GM23338 (cell line): Measurements from ENCODE around the gene HCK. TPM values are rescaled to one million over a fixed set of nuclear protein-coding genes. Genes with fewer than 3 reads are reported as not detected.

Experiments used
- EZH2phosphoT487 ChIP-seq: fragments of 200-600 bp; sonication (generic); IDR thresholded peaks from one replicate; pipeline ENCODE4 v1.8.1; 2018; ENCODE audit warnings: antibody characterized with exemption; ENCODE audit not compliant: unreplicated experiment
- NANOG ChIP-seq: IDR thresholded peaks from 2 replicates; pipeline ENCODE4 v1.6.1; 2016; ENCODE audit warnings: antibody characterized with exemption, borderline replicate concordance
- polyA plus RNA-seq: library from polyadenylated mRNA; unstranded; fragments of >200 nt; fragmentation: Nextera tagmentation; extraction: Ambion mirVana; gene quantifications from 2 replicates; pipeline ENCODE4 v1.2.1, GENCODE V29; 2016
- total RNA-seq: library from RNA; depleted of rRNA; stranded (reverse); fragments of >200 nt; shearing (Covaris generic); gene quantifications from 2 replicates; pipeline ENCODE4 v1.2.3, GENCODE V29; 2014
- TF ChIP-seq, protein P1 (sequence below): fragments of 250-450 bp; sonication (Bioruptor Pico); IDR thresholded peaks from 2 replicates; pipeline ENCODE4 v1.5.0; 2020; ENCODE audit warnings: mild to moderate bottlenecking, moderate library complexity
- TF ChIP-seq, protein P2 (sequence below): IDR thresholded peaks from one replicate; pipeline ENCODE4 v1.6.1; 2018; ENCODE audit warnings: antibody characterized with exemption; ENCODE audit not compliant: unreplicated experiment

The HCK gene
- total and polyA plus RNA-seq, 2 experiments from 2014 or later, result 0.97 TPM; not detected in 1

DNA sequence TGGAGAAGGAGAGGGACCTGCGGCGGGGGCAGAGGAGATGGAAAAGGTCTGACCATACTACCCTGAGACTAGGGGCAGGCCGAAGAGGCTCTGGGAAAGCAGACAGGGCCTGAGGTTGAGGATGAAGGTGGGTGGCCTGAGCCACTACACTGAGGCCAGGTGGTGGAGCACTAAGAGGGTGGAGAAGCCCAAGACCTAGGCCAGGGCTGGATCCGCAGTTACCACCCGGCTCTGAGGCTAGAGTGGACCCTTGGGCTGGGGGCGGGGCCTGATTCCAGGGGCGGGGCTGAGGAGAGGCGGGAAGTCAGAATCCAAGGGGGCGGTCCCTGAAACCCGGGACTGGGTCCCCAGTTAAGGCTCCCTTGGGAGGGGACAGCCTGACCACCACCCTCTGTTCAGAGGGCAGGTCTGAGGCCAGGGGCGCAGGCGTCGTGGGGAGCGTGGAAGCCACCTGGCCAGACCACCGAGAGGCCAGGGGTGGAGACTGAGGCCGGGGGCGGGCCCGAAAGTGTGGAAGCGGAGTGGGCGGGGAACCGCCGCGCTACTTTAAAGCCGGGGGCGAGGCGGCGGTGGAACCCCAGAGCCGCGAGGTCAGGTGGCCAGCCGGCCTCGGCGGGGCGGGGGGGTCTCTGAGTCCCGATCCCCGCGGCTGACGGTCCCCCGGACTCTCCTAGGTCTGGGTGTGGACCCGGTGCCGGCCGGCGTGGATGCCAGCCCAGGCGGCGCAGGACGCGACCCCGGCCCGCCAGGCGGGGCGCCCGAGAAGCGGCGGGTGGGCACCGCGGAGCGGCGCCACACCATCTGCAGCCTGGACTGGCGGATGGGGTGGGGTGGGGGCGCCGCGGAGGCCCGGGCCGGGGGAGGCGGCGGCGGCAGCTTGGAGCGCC lies 33.5 kb upstream of the HCK start (continued):
- TF ChIP-seq, protein P1, sequence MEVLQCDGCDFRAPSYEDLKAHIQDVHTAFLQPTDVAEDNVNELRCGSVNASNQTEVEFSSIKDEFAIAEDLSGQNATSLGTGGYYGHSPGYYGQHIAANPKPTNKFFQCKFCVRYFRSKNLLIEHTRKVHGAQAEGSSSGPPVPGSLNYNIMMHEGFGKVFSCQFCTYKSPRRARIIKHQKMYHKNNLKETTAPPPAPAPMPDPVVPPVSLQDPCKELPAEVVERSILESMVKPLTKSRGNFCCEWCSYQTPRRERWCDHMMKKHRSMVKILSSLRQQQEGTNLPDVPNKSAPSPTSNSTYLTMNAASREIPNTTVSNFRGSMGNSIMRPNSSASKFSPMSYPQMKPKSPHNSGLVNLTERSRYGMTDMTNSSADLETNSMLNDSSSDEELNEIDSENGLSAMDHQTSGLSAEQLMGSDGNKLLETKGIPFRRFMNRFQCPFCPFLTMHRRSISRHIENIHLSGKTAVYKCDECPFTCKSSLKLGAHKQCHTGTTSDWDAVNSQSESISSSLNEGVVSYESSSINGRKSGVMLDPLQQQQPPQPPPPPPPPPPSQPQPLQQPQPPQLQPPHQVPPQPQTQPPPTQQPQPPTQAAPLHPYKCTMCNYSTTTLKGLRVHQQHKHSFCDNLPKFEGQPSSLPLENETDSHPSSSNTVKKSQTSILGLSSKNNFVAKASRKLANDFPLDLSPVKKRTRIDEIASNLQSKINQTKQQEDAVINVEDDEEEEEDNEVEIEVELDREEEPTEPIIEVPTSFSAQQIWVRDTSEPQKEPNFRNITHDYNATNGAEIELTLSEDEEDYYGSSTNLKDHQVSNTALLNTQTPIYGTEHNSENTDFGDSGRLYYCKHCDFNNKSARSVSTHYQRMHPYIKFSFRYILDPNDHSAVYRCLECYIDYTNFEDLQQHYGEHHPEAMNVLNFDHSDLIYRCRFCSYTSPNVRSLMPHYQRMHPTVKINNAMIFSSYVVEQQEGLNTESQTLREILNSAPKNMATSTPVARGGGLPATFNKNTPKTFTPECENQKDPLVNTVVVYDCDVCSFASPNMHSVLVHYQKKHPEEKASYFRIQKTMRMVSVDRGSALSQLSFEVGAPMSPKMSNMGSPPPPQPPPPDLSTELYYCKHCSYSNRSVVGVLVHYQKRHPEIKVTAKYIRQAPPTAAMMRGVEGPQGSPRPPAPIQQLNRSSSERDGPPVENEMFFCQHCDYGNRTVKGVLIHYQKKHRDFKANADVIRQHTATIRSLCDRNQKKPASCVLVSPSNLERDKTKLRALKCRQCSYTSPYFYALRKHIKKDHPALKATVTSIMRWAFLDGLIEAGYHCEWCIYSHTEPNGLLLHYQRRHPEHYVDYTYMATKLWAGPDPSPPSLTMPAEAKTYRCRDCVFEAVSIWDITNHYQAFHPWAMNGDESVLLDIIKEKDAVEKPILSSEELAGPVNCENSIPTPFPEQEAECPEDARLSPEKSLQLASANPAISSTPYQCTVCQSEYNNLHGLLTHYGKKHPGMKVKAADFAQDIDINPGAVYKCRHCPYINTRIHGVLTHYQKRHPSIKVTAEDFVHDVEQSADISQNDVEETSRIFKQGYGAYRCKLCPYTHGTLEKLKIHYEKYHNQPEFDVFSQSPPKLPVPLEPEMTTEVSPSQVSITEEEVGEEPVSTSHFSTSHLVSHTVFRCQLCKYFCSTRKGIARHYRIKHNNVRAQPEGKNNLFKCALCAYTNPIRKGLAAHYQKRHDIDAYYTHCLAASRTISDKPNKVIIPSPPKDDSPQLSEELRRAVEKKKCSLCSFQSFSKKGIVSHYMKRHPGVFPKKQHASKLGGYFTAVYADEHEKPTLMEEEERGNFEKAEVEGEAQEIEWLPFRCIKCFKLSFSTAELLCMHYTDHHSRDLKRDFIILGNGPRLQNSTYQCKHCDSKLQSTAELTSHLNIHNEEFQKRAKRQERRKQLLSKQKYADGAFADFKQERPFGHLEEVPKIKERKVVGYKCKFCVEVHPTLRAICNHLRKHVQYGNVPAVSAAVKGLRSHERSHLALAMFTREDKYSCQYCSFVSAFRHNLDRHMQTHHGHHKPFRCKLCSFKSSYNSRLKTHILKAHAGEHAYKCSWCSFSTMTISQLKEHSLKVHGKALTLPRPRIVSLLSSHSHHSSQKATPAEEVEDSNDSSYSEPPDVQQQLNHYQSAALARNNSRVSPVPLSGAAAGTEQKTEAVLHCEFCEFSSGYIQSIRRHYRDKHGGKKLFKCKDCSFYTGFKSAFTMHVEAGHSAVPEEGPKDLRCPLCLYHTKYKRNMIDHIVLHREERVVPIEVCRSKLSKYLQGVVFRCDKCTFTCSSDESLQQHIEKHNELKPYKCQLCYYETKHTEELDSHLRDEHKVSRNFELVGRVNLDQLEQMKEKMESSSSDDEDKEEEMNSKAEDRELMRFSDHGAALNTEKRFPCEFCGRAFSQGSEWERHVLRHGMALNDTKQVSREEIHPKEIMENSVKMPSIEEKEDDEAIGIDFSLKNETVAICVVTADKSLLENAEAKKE, result no peak
- no peak for TF ChIP-seq EZH2phosphoT487
- TF ChIP-seq NANOG, result no peak
- TF ChIP-seq, protein P2, sequence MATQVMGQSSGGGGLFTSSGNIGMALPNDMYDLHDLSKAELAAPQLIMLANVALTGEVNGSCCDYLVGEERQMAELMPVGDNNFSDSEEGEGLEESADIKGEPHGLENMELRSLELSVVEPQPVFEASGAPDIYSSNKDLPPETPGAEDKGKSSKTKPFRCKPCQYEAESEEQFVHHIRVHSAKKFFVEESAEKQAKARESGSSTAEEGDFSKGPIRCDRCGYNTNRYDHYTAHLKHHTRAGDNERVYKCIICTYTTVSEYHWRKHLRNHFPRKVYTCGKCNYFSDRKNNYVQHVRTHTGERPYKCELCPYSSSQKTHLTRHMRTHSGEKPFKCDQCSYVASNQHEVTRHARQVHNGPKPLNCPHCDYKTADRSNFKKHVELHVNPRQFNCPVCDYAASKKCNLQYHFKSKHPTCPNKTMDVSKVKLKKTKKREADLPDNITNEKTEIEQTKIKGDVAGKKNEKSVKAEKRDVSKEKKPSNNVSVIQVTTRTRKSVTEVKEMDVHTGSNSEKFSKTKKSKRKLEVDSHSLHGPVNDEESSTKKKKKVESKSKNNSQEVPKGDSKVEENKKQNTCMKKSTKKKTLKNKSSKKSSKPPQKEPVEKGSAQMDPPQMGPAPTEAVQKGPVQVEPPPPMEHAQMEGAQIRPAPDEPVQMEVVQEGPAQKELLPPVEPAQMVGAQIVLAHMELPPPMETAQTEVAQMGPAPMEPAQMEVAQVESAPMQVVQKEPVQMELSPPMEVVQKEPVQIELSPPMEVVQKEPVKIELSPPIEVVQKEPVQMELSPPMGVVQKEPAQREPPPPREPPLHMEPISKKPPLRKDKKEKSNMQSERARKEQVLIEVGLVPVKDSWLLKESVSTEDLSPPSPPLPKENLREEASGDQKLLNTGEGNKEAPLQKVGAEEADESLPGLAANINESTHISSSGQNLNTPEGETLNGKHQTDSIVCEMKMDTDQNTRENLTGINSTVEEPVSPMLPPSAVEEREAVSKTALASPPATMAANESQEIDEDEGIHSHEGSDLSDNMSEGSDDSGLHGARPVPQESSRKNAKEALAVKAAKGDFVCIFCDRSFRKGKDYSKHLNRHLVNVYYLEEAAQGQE, result no peak
